GM13976 (cell line): ENCODE measurements around the gene HSPBP1.
A peak's percentile ranks its signal among the peaks of the same experiment; 100 is the strongest.

Experiments
- DNase-seq: peaks from one replicate; pipeline ENCODE4 v3.0.0; 2012; ENCODE audit warnings: low spot score
- CTCF ChIP-seq: IDR thresholded peaks from 2 replicates; pipeline ENCODE4 v1.5.1; 2012; ENCODE audit warnings: borderline replicate concordance, mild to moderate bottlenecking; ENCODE audit not compliant: insufficient read depth; ENCODE audit errors: extremely low read depth, missing control alignments, control extremely low read depth
- in situ Hi-C: fragments of 300-500 bp; cut with MboI; formaldehyde crosslinking; loops from one replicate; pipeline ENCODE4 v1.12.0; 2022; ENCODE audit warnings: low sequenced_read_pairs, mixed read lengths, inconsistent platforms; ENCODE audit not compliant: unreplicated experiment

The HSPBP1 gene

GRCh38 chr19:55259540-55260210, 20.2 kb downstream of the HSPBP1 start:
- in situ Hi-C loops: no loop called here

GRCh38 chr19:55258828-55259539, 20.9 kb downstream of the HSPBP1 start, which contains the start of gene PPP6R1:
PPP6R1 (minus strand) TSS chr19:55259017; CDS start chr19:55247103, 11,914 bp downstream.
- in situ Hi-C loops: no loop called here

More at GRCh38 chr19:55259540-55260210, 20.2 kb downstream of the HSPBP1 start:
- TF ChIP-seq CTCF: no peak
- DNase-seq: no peak

GRCh38 chr19:55258476-55258827, 21.5 kb downstream of the HSPBP1 start:
- no peak for TF ChIP-seq CTCF
- in situ Hi-C loops: no loop called here
- DNase-seq: peak; percentile 77

More at GRCh38 chr19:55258828-55259539, 20.9 kb downstream of the HSPBP1 start, which contains the start of gene PPP6R1:
- TF ChIP-seq CTCF: no peak
- peak; percentile 98 for DNase-seq

- in situ Hi-C loops: no loop called here
- DNase-seq: no peak
- TF ChIP-seq CTCF: no peak
These were observed 22.2 kb downstream of the HSPBP1 start for GRCh38 chr19:55257461-55258420.

GRCh38 chr19:55256562-55257460, 23.1 kb downstream of the HSPBP1 start:
- in situ Hi-C loops: no loop called here
- no peak for TF ChIP-seq CTCF
- DNase-seq: no peak
